ENCODE results near the gene MORN3.
"Not testable (repeated sequence)": the region's sequence is repeated elsewhere in the genome, so short reads cannot be mapped to it uniquely, and the experiment has no call there.

The MORN3 gene, protein sequence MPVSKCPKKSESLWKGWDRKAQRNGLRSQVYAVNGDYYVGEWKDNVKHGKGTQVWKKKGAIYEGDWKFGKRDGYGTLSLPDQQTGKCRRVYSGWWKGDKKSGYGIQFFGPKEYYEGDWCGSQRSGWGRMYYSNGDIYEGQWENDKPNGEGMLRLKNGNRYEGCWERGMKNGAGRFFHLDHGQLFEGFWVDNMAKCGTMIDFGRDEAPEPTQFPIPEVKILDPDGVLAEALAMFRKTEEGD

DNA sequence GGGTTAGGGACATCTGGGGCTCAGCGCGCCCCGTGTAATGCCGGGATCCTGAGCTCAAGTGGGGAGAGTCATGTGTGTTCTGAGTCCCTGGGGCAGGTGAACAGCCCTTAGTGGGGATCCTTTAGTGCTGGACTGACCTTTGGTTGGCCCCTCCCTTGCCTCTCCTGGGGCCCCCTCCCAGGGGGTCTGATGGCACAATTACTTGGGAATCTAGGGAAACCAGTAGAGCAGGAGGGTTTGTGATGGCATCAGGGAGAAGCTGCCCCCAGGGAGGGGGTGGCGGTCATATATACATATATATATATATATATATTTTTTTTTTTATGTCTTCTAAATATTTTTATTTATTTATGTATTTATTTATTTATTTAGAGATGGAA, at the start of gene MORN3:
Gene MORN3, minus strand, starts transcription at position 134 of the 380 bp plus-strand sequence. CDS start 171 bp downstream, outside the sequence.
- no peak for DNase-seq (ENCODE audit: low spot score)

DNA sequence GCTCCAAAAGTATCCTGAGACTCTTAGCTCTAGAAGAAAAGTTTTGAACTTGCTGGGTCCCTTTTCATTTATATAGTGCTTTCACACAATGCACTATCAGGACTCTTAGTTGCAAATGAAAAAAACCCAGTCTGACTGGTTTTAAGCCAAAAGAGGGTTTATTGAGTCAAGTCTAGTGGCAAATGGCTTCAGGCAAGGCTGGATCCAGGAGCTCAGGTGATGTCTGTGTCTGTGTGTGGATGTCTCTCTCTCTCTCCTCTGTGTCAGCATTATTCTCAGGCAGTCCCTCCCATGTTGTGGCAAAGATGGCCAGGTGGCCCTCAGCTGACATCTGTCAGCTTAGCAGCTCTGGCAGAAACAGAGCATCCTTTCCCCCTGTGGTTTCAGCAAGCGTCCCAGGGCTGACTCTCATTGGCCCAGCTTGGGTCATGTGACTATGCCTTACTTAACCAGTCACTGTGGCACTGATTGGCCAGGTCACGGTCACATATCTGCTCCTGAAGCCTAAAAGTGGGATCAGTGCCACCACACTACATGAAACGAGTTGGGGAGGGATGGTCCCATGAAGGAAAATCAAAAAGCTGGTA, 49.3 kb upstream of the MORN3 start:
- no peak for DNase-seq (ENCODE audit: low spot score)

DNA sequence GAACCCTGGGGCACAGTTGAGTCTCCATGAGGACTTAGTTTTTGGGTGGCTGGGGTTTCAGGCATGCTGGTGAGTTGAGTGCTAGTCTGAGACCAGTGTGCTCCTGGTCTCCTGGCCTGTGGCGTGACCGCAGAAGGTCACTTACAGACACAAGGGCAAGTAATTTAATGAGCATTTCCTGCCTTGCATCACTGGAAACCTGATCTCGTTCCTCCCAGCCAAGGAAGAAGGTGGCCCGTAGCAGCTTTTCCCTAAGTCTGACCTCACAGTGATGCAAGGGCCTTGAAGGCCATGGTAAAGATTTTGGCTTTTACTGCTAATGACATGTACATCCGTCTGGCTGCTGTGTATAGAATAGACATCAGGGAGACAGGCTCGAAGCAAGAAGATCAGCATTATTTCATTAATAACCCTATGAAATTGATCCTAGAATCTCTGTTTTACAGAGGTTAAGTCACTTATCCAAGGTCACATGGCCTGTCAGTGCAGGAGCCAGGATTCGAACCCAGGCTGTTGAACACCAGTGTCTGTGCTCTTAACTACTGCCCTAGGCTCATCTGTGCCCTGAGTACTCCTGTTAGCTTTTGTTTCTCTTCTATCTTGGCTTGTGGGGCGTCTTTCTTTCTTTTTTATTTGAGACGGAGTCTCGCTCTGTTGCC, 47.7 kb upstream of the MORN3 start:
- no peak for DNase-seq (ENCODE audit: low spot score)

DNA sequence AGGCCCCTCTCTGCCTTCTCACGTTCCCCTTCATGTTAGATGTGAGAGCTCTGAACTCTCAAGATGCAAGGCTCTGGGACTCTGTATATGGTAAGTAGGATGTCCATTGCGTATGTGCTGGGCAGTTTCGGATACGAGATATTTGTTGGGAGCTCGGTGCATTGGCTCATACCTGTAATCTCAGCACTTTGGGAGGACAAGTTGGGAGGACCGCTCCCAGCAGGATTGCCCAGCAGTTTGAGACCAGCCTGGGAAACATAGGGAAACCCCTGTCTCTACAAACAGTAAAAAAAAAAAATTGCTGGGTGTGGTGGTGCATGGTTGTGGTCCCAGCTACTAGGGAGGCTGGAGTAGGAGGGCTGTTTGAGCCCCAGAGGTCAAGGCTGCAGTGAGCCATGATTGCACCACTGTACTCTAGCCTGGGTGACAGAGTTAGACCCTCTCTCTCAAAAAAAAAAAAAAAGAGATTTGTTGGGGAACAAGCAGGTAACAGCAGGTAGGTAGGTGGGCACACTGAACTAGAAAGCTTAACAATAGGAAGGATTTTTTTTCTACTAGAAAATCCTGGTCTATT, 46.5 kb upstream of the MORN3 start:
- no peak for DNase-seq (ENCODE audit: low spot score)

DNA sequence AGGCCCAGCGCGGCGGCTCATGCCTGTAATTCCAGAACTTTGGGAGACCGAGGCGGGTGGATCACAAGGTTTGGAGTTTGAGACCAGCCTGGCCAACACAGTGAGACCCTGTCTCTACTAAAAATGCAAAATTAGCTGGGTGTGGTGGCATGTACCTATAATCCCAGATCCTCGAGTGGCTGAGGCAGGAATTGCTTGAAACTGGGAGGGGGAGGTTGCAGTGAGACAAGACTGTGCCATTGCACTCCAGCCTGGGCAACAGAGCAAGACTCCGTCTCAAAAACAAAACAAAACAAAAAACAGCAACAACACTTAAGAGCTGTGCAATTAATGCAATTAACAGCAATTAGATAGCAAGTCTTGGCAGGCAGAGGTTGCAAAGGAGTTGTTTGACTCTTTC, 45.6 kb upstream of the MORN3 start:
- DNase-seq (ENCODE audit: low spot score): not testable (repeated sequence)

DNA sequence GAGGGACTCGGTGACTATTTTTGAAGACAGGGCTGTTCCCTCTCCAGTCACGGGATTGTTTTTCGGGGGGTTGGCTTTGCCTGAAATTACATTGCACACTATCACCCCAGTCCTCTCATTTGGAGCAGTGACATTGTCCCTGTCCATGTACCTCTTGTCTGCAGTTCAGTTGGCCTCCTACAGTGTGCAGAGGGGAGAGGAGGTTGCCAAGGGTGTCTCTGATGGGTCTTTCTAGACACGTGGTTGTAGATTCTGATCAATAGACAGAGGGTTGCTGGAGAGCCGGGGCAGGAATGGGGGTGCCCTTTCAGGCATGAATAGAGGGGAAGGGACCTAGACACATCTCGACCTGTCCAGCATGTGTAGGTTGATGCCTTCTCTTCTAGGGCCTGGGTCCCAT, 44.3 kb upstream of the MORN3 start:
- no peak for DNase-seq (ENCODE audit: low spot score)

DNA sequence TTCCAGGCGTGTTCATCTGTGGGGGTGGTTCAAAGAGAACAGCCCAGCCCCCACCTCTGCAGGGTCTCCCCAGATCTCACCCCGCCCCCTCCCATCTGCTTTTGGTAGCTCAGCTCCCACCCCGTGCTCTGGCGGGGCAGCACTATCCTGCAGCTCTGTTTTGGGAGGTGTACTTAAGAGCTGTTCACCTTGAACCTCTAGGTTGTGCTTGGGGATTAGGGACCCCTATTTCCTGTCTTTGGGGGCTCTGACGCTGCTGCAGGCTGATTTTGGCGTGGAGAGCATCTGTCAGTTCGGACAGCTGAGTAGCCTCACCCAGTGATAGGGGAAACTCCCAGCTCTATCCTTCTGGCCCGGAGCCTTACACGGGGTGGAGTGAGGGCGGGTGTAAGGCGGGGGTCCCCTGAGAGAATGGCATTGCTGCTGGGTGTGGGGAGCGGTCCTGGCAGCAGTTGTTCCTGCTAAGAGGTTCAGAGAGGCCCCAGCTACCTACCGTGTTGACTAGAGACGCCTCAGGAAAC, 43.9 kb upstream of the MORN3 start:
- DNase-seq (ENCODE audit: low spot score): no peak

DNA sequence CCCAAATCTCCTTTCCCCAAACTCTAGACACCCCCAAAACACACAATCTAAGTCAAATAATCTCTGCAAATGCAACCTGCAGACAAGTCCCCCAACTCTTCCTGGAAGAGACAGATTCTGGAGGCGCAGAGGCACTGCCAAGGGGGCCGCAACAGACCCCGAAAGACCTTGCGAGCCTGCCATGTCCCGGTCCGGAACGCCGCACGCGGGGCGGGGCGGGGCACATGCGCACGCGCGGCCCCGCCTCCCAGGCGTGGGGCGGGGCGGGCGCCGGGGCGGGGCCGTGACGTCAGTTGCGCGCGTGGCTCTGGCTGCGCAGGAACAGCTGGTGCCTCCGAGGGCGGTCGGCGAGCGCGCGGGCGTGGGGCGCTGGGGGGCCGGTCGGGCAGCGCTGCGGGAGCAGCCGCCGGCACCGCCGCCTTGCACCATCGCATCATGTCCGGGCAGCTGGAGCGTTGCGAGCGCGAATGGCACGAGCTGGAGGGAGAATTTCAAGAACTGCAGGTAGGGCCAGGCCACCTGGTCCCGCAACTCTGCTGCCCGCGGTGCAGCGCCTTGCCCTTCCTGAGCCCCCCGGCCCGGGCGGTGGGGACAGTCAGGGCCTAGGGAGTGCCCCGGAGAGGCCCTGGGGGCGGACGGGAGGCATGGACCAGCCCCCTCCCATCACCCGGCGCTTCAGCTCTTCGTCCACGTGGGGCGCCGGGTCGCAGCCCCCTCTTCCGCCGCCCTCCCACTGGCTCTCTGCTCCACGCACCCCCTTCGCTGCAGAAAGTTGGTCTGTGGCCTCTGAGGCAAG, 43.2 kb upstream of the MORN3 start, which contains the start of gene TMEM120B:
Gene TMEM120B, plus strand, starts transcription at position 292 of the 796 bp plus-strand sequence. Its CDS starts 144 bp downstream, at position 436.
- DNase-seq (ENCODE audit: low spot score): peak; percentile 57

DNA sequence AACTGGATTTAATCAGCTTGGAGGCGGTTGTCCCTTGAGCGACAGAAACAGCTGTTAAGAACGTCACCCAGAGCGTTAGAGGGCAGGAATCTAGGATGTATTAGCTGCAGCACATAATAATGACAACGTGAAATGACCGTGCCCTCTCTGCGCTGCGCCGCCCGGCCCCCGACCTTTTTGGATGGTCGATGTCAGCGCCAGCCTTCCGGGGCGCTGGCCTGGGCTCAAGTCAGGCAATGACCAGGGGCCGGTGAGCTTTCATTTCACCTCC, 42.7 kb upstream of the MORN3 start:
- no peak for DNase-seq (ENCODE audit: low spot score)

DNA sequence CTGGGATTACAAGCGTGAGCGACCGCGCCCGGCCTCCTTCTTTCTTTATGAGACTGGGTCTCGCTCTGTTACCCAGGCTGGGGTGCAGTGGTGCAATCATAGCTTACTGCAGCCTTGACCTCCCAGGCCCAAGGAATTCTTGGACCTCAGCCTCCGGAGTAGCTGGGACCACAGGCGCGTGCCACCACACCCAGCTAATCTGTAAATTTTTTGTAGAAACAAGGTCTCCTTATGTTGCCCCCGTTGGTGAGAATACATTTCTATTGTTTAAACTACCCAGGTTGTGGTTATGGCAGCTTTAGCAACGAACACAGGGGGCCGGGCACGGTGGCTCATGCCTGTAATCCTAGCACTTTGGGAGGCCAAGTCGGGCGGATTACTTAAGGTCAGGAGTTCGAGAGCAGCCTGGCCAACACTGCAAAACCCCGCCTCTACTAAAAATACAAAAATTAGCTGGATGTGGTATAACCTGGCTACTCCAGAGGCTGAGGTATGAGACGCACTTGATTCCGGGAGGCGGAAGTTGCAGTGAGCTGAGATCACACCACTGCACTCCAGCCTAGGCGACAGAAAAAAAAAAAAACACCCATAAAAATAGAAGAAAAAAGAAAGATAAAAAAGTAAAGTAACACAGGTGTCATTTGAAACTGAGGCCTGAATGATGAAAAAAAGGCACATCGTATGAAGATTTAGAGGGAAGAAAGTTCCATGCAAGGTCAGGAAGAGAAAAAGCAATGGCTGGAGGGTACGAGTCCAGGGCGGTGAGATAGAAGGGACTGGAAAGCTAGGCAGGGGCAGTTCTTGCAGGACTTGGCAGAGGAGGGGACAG, 42.1 kb upstream of the MORN3 start:
- no peak for DNase-seq (ENCODE audit: low spot score)

DNA sequence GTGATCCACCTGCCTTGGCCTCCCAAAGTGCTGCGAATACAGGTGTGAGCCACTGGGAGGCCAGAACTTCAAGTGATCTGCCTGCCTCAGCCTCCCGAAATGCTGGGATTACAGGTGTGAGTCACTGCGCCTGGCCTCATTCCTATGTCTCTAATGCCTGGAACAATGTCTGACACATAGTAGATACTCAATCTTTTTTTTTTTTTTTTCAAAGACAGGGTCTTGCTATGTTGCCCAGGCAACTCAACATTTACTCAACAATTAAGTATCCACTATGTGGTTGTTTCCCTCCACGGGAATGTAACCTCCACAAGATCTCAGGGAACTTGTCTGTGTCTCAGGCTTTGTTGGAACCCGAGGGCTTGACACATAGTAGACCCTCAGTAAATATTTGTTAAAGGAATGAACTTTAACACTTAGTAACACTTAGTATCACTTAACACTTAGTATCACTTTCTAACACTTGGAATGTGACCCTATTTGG, 40.1 kb upstream of the MORN3 start:
- no peak for DNase-seq (ENCODE audit: low spot score)

DNA sequence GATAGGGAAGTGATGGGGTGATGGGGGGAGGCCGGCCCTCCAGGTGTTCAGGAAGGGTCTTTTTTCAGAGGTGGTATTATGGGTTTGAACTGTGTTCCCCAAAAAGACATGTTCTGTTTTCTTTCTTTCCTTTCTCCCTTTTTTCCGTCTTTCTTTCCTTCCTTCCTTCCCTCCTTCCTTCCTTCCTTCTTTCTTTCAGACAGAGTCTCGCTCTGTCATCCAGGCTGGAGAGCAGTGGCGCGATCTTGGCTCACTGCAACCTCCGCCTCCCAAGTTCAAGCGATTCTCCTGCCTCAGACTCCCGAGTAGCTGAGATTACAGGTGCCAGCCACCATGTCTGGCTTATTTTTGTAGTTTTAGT, 39.6 kb upstream of the MORN3 start:
- not testable (repeated sequence) for DNase-seq (ENCODE audit: low spot score)

DNA sequence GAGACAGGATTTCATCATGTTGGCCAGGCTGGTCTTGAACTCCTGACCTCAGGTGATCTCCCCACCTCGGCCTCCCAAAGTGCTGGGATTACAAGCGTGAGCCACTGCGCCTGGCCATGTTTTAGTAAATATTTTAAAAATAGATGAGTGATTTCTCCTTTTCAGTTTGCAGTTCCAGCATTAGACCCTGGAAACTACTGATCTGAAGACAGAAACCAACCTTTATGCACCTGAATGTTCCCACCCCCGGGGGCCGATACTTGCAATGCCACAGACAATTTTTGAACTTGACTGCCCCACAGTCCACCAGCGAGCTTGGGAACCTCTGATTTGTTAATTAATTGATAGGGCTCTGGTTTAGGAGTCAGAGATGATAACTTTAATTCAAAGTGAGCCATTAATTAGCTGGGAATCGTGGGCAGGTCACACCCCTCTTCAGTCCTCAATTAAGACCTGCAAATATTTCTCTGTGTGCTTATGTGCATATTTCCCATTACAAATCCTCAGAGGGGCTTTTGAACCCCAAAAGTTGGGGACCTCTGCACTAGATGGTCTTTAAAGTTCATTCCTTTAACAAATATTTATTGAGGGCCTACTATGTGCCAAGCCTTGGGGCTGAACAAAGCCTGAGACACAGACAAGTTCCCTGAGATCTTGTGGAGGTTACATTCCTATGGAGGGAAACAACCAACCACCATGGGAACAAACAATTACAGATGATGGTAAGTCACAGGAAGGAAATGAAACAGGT, 39.0 kb upstream of the MORN3 start:
- no peak for DNase-seq (ENCODE audit: low spot score)

DNA sequence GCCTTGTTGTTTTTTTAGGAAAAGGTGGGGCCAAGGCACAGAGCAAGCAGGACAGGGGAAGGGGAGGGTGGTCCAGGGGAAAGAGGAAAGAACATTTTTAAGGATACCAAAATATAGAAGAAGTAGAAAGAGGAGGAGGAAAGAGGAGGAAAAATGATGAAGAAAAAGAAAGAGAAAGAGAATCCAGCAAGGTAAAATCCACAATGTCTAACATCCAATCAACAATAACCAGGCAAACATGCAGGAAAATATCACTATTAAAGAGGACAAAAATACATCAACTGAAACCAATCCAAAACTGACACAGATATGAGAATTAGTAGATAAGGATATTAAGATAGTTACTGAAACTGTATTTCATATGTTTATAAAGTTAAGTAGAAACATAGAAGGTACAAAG, 36.1 kb upstream of the MORN3 start:
- DNase-seq (ENCODE audit: low spot score): no peak

DNA sequence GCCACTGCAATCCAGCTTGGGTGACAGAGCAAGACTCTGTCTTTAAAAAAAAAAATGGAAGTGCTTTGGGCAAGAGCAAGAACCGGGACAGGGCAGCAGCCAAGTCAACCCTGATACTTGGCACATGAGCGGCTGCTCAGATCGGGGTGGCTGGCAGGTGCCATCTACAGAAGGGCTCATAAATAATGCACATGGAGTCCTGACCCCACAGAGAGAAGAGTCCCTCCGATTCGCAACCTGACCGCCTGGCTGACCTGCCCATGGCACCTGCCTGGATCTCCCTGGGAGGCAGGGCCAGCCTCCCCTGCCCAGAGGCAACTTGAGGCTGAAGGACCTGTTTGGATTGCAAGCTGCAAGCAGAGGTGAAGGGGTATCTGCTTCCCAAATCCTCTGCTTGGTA, 33.5 kb upstream of the MORN3 start:
- DNase-seq (ENCODE audit: low spot score): no peak

DNA sequence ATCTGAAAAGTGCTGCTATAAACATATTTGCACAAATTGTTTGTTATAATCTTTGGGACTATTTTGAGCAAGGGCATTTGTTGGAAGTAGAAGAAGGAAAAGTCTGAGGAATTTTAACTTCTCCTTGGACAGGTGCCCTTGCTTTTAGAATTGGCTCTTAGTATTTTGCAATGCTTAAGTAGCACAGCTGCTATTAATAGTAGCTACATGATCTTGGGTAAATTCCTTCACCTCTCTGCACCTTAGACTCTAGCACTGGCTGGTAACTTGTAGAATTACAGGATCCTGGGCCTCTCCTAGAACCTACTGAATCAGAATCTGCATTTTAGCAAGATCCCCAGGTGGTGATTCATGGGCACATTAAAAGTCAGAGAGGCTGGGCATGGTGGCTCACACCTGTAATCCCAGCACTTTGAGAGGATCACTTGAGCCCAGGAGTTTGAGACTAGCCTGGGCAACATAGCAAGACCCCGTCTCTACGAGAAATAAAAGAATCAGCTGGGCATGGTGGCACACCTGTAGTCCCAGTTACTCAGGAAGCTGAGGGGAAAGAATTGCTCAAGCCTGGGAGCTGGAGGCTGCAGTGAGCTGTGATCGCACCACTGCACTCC, 32.3 kb upstream of the MORN3 start:
- DNase-seq (ENCODE audit: low spot score): no peak

DNA sequence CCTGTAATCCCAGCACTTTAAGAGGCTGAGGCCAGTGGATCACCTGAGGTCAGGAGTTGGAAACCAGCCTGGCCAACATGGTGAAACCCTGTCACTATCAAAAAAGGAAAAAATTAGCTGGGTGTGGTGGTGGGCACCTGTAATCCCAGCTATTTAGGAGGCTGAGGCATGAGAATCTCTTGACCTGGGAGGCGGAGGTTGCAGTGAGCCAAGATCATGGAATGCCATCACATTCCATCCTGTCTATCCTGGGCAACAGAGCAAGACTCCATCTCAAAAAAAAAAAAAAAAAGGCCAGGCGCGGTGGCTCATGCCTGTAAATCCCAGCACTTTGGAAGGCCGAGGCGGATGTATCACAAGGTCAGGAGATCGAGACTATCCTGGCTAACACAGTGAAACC, 28.4 kb upstream of the MORN3 start:
- DNase-seq (ENCODE audit: low spot score): not testable (repeated sequence)

DNA sequence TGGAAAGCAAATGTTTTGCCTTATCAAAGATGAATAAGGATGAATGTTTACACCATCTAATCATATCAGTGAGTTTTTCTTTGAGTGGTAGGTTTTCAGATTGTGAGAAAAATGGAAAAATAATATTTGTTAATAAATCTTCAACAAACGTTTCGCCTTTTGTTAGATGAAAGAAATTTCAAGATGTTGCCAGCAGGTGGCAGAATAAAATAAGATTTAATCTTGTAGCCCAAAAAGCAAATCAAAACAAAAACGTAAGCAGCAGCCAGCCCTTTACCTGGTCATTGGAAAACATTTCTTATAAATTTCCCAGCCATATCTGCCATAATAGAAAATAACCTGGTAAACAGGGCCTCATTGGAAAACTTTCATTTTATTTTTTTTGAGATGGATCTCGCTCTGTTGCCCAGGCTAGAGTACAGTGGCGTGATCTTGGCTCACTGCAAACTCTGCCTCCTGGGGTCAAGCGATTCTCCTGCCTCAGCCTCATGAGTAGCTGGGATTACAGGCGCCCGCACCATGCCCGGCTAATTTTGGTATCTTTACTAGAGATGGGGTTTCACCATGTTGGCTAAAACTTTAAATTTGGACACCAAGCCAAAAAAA, 27.7 kb upstream of the MORN3 start:
- no peak for DNase-seq (ENCODE audit: low spot score)

DNA sequence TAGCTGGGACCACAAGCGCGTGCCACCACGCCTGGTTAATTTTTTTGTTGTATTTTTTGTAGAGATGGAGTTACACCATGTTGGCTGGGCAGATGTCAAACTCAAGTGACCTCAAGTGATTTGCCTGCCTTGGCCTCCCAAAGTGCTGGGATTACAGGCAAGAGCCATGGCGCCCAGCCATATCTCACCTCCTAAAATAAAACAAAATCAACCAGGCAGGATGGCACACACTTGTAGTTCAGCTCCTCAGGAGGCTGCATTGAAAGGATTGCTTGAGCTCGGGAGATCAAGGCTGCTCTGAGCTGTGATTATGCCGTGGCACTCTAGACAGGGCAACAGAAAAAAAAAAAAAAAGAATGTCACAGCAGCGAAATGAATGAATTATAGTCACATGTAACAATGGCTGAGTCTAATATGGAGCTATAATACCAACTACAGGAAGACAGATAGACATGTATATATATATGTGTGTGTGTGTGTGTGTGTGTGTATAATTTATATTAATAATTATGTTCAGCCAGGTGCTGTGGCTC, 23.8 kb upstream of the MORN3 start:
- no peak for DNase-seq (ENCODE audit: low spot score)

Data from HuH-7.5 (cell line).